Mesendoderm (in vitro differentiated cells): ENCODE results near the gene SERPINB1.

Experiments
- DNase-seq: peaks from one replicate; pipeline ENCODE4 v3.0.0; 2013
- H2AK5ac ChIP-seq: 2 replicates; pipeline ENCODE4 v1.6.1; 2013; ENCODE audit warnings: low read length, inconsistent platforms
- H2BK120ac ChIP-seq: 2 replicates; pipeline ENCODE4 v1.6.1; 2013; ENCODE audit warnings: low read depth, mild to moderate bottlenecking, low read length, moderate library complexity, mixed read lengths
- H2BK15ac ChIP-seq: replicated peaks from 2 replicates; pipeline ENCODE4 v1.6.1; 2013; ENCODE audit warnings: low read depth, mild to moderate bottlenecking, moderate library complexity
- H2BK5ac ChIP-seq: 2 replicates; pipeline ENCODE4 v1.6.1; 2013; ENCODE audit warnings: low read length, inconsistent platforms
- H3K18ac ChIP-seq: 2 replicates; pipeline ENCODE4 v1.6.1; 2013; ENCODE audit warnings: mild to moderate bottlenecking, low read length, mixed read lengths
- H3K23ac ChIP-seq: one replicate; pipeline ENCODE4 v1.6.1; 2013; ENCODE audit warnings: low read length
- H3K27ac ChIP-seq: 2 replicates; pipeline ENCODE4 v1.5.1; 2013; ENCODE audit warnings: low read depth, mild to moderate bottlenecking, inconsistent platforms, low read length, moderate library complexity
- H3K27me3 ChIP-seq: 2 replicates; pipeline ENCODE4 v1.6.1; 2013; ENCODE audit warnings: low read length, control low read depth, mild to moderate bottlenecking, inconsistent platforms; ENCODE audit not compliant: insufficient read depth, poor library complexity
- H3K36me3 ChIP-seq: 2 replicates; pipeline ENCODE4 v1.6.1; 2013; ENCODE audit warnings: low read length, inconsistent platforms; ENCODE audit not compliant: control insufficient read depth, insufficient read depth
- H3K4ac ChIP-seq: one replicate; pipeline ENCODE4 v1.6.1; 2013; ENCODE audit warnings: low read depth, mild to moderate bottlenecking, low read length, moderate library complexity
- H3K4me1 ChIP-seq: 2 replicates; pipeline ENCODE4 v1.6.1; 2013; ENCODE audit warnings: low read depth, low read length, inconsistent platforms; ENCODE audit not compliant: control insufficient read depth
- H3K4me2 ChIP-seq: 2 replicates; pipeline ENCODE4 v1.6.1; 2013; ENCODE audit warnings: low read length
- H3K4me3 ChIP-seq: 2 replicates; pipeline ENCODE4 v1.5.1; 2013; ENCODE audit warnings: mild to moderate bottlenecking, low read length
- H3K56ac ChIP-seq: one replicate; pipeline ENCODE4 v1.6.1; 2013; ENCODE audit warnings: low read length
- H3K79me1 ChIP-seq: 2 replicates; pipeline ENCODE4 v1.6.1; 2013; ENCODE audit warnings: low read length, inconsistent platforms
- H3K79me2 ChIP-seq: 2 replicates; pipeline ENCODE4 v1.6.1; 2013; ENCODE audit warnings: mild to moderate bottlenecking, low read length; ENCODE audit not compliant: control insufficient read depth, insufficient read depth
- H3K9ac ChIP-seq: 2 replicates; pipeline ENCODE4 v1.6.1; 2013; ENCODE audit warnings: low read length, inconsistent platforms
- H4K5ac ChIP-seq: one replicate; pipeline ENCODE4 v1.6.1; 2013; ENCODE audit warnings: low read length
- H4K8ac ChIP-seq: one replicate; pipeline ENCODE4 v1.6.1; 2013; ENCODE audit warnings: low read depth, mild to moderate bottlenecking, control low read depth, low read length, moderate library complexity
- WGBS: extraction: QIAGEN DNeasy Blood & Tissue Kit; methylation state at CpG from one replicate; pipeline ENCODE4 v1.1.7; 2013; ENCODE audit warnings: low lambda C conversion rate, missing lambda C conversion rate; ENCODE audit not compliant: insufficient coverage; ENCODE audit errors: extremely low coverage; 5-methylcytosine and 5-hydroxymethylcytosine counted together

Gene SERPINB1

GRCh38 chr6:2851727-2852513, 10.3 kb upstream of the SERPINB1 start:
- Histone ChIP-seq H2BK15ac (no peak overlapping the region), H3K4me2 (no peak overlapping the region), H3K79me2 (no peaks in the 10 kb centered on the region), H3K4me3 (no peak overlapping the region), H2BK120ac (no peak overlapping the region), H2BK5ac (peak overlapping the region; percentile 53), H4K8ac (no peak overlapping the region), H3K18ac (peak overlapping the region; percentile 15), H3K56ac (peak overlapping the region; percentile 22), H3K36me3 (no peaks in the 10 kb centered on the region), H3K27me3 (no peaks in the 10 kb centered on the region), H3K9ac (no peak overlapping the region), H2AK5ac (peak overlapping the region; percentile 72), H3K4me1 (peaks cover 19% of the 10 kb centered on the region), H3K27ac (no peak overlapping the region), H3K79me1 (no peaks in the 10 kb centered on the region), H3K23ac (no peak overlapping the region), H4K5ac (no peak overlapping the region), H3K4ac (no peak overlapping the region)
- WGBS = no CpG with 5 or more reads among the region's 17 CpGs
- DNase-seq = no peak

GRCh38 chr6:2850538-2851113, 9.0 kb upstream of the SERPINB1 start:
- Histone ChIP-seq H2AK5ac (peak overlapping the region; percentile 85), H3K4me2 (no peak overlapping the region), H3K27ac (no peak overlapping the region), H3K56ac (peak overlapping the region; percentile 54), H3K4me3 (no peak overlapping the region), H4K5ac (no peak overlapping the region), H3K18ac (peak overlapping the region; percentile 32), H2BK15ac (no peak overlapping the region), H4K8ac (no peak overlapping the region), H3K27me3 (no peaks in the 10 kb centered on the region), H3K36me3 (no peaks in the 10 kb centered on the region), H3K79me1 (no peaks in the 10 kb centered on the region), H2BK120ac (no peak overlapping the region), H3K4ac (peak overlapping the region; percentile 78), H3K23ac (no peak overlapping the region), H3K79me2 (no peaks in the 10 kb centered on the region), H3K4me1 (peaks cover 22% of the 10 kb centered on the region), H2BK5ac (peak overlapping the region; percentile 59), H3K9ac (peak overlapping the region; percentile 24)
- WGBS = no CpG with 5 or more reads among the region's 5 CpGs
- peak; percentile 65 for DNase-seq

GRCh38 chr6:2848851-2849250, 7.2 kb upstream of the SERPINB1 start:
- no peak overlapping the region for H4K8ac ChIP-seq
- H3K4ac ChIP-seq = no peak overlapping the region
- H2BK15ac ChIP-seq = no peak overlapping the region
- peak; percentile 88 for DNase-seq
- H3K9ac ChIP-seq = peak overlapping the region; percentile 49
- no peaks in the 10 kb centered on the region for H3K79me1 ChIP-seq
- no peak overlapping the region for H3K27ac ChIP-seq
- peak overlapping the region; percentile 52 for H4K5ac ChIP-seq
- H2BK120ac ChIP-seq = no peak overlapping the region
- no peaks in the 10 kb centered on the region for H3K36me3 ChIP-seq
- H3K27me3 ChIP-seq = no peaks in the 10 kb centered on the region
- no peak overlapping the region for H3K23ac ChIP-seq
- H2BK5ac ChIP-seq = peak overlapping the region; percentile 86
- H3K56ac ChIP-seq = peak overlapping the region; percentile 89
- peak overlapping the region; percentile 89 for H2AK5ac ChIP-seq
- peak overlapping the region; percentile 11 for H3K4me2 ChIP-seq
- no CpG with 5 or more reads among the region's 10 CpGs for WGBS
- H3K79me2 ChIP-seq = no peaks in the 10 kb centered on the region
- H3K4me1 ChIP-seq = peaks cover 18% of the 10 kb centered on the region
- no peak overlapping the region for H3K18ac ChIP-seq
- H3K4me3 ChIP-seq = no peak overlapping the region

GRCh38 chr6:2845880-2846208, 4.2 kb upstream of the SERPINB1 start:
- Histone ChIP-seq H3K4me1 (peaks cover 16% of the 10 kb centered on the region), H3K56ac (no peak overlapping the region), H3K4me3 (no peak overlapping the region), H3K79me2 (no peaks in the 10 kb centered on the region), H3K9ac (no peak overlapping the region), H4K5ac (no peak overlapping the region), H2AK5ac (no peak overlapping the region), H3K4ac (no peak overlapping the region), H3K36me3 (no peaks in the 10 kb centered on the region), H4K8ac (no peak overlapping the region), H3K18ac (no peak overlapping the region), H2BK15ac (no peak overlapping the region), H3K4me2 (no peak overlapping the region), H2BK5ac (no peak overlapping the region), H3K27me3 (no peaks in the 10 kb centered on the region), H3K79me1 (no peaks in the 10 kb centered on the region), H3K27ac (no peak overlapping the region), H2BK120ac (no peak overlapping the region), H3K23ac (no peak overlapping the region)
- DNase-seq = no peak
- WGBS = no CpG with 5 or more reads among the region's 6 CpGs

GRCh38 chr6:2844008-2844407, 2.3 kb upstream of the SERPINB1 start:
- H3K56ac ChIP-seq = no peak overlapping the region
- H4K8ac ChIP-seq = no peak overlapping the region
- H3K27me3 ChIP-seq = no peaks in the 10 kb centered on the region
- no peak for DNase-seq
- H3K4me3 ChIP-seq = no peak overlapping the region
- peaks cover 11% of the 10 kb centered on the region for H3K4me1 ChIP-seq
- no peak overlapping the region for H3K4me2 ChIP-seq
- H3K27ac ChIP-seq = no peak overlapping the region
- no peak overlapping the region for H2BK5ac ChIP-seq
- no peak overlapping the region for H3K18ac ChIP-seq
- no peak overlapping the region for H2AK5ac ChIP-seq
- H4K5ac ChIP-seq = no peak overlapping the region
- no peaks in the 10 kb centered on the region for H3K79me2 ChIP-seq
- no peak overlapping the region for H2BK15ac ChIP-seq
- H3K36me3 ChIP-seq = no peaks in the 10 kb centered on the region
- H3K9ac ChIP-seq = no peak overlapping the region
- H3K23ac ChIP-seq = no peak overlapping the region
- H3K4ac ChIP-seq = no peak overlapping the region
- H3K79me1 ChIP-seq = peaks cover 3% of the 10 kb centered on the region
- no peak overlapping the region for H2BK120ac ChIP-seq
